Activated T-helper 2 cell treated with anti-CD3 and anti-CD28 coated beads, Interferon-gamma antibody, Interleukin-2, Interleukin-4, amounts not matched to agents 10 μg/mL and 5 μg/mL and 100 μg/mL, durations not matched to agents 14 hours and 24 hours and 36 hours (primary cell): ENCODE data around the gene TOMM6. TPM values are rescaled to one million over a fixed set of nuclear protein-coding genes. Genes with fewer than 3 reads are reported as not detected.
"Not testable (repeated sequence)": the region's sequence is repeated elsewhere in the genome, so short reads cannot be mapped to it uniquely, and the experiment has no call there.

Experiments
- DNase-seq: peaks from one replicate; pipeline ENCODE4 v3.0.0; 2021; ENCODE audit warnings: low spot score
- H3K27ac Mint-ChIP-seq: one replicate; pipeline ENCODE4 v1.8.0; 2021; ENCODE audit warnings: mixed read lengths
- H3K27me3 Mint-ChIP-seq: one replicate; pipeline ENCODE4 v1.8.0; 2021; ENCODE audit warnings: low read depth, mixed read lengths
- H3K36me3 Mint-ChIP-seq: one replicate; pipeline ENCODE4 v1.8.0; 2021; ENCODE audit warnings: low read depth, mixed read lengths
- H3K4me1 Mint-ChIP-seq: one replicate; pipeline ENCODE4 v1.8.0; 2021; ENCODE audit warnings: low read depth, mixed read lengths
- H3K4me3 Mint-ChIP-seq: one replicate; pipeline ENCODE4 v1.8.0; 2021; ENCODE audit warnings: low read depth, mild to moderate bottlenecking, moderate library complexity, mixed read lengths
- H3K9me3 Mint-ChIP-seq: one replicate; pipeline ENCODE4 v1.8.0; 2021; ENCODE audit warnings: mixed read lengths
- intact Hi-C: fragments of 100-400 bp; cut with micrococcal nuclease; formaldehyde crosslinking; loops from one replicate; pipeline ENCODE4 v1.15.1; 2023
- total RNA-seq: library from RNA; stranded (reverse); gene quantifications from 2 replicates; pipeline ENCODE4 v1.2.3, GENCODE V29; 2022

The TOMM6 gene
- total RNA-seq, 1 donor from 2014 or later, result 316 TPM

DNA sequence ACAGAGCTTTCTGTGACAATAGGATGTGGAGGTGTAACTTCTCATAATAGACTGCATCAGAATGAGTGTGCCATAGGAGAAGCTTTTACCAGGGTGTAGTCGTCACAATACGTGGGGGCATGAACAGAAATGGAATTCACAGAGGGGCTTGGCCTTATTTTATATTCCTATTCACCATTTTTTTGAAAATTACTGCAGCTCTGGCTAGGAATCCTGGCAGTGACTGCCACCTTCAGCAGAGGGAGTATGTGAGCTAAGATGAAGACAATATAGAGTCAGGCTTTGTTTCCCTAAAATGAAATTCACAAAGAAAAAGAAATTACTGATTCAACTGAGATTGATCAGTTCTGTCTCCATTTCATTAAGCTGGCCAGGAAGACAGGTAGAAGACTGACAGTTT, 13.9 kb downstream of the TOMM6 start:
- Mint-ChIP-seq H3K9me3 (no peaks in the 10 kb centered on the region), H3K36me3 (peaks cover 6% of the 10 kb centered on the region), H3K27me3 (no peaks in the 10 kb centered on the region), H3K4me3 (no peak overlapping the region), H3K4me1 (peaks cover 2% of the 10 kb centered on the region), H3K27ac (no peak overlapping the region)
- intact Hi-C loops, result no loop called here
- no peak for DNase-seq

DNA sequence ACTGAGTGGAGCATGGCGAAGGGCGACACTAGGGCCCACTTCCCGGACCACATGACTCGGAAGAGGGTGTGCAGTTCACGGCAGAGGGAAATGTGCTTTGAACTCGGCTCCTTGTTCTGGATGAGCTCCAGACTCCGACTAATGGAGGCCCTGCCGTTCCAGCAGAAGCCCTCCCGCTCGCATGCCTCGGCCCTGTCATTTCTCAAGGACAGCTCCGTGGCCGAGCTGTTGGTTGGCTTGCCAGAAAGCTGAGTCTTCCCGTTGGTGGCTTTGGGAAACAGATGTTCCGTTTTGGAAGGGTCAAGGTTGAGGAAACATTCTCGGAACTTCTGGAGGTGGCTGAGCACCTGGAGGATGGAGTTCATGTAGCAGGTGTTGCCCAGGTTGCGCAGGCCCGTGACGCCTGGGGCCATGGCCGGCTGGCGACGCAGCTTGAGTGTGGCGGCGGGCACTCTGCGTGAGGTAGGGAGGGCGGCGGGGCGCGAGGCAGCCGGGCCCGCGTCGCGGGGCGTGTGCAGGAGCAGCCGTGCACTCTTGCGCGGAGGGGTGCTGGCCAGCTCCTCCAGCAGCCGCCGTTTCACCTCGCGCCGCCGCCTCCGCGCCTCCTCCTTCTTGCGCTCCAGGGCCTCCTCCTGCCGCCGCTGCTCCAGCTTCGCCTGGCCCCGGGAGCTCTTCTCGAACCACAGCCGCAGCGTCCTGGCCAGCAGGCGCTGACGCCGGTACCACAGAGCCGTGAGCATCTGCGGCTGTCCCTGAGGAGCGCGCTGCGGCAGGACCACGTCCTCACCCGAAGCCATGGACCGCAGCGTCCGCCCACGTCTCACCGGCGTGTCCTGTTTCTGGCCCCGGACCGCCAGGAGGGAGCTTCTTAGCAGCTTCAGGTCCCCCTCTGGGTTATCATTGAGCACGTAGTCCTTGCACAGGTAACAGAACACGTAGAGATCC, 18.6 kb downstream of the TOMM6 start:
- Mint-ChIP-seq H3K27me3 (no peaks in the 10 kb centered on the region), H3K9me3 (no peaks in the 10 kb centered on the region), H3K4me3 (no peak overlapping the region), H3K27ac (no peak overlapping the region), H3K4me1 (no peaks in the 10 kb centered on the region), H3K36me3 (no peaks in the 10 kb centered on the region)
- intact Hi-C loops, result no loop called here
- no peak for DNase-seq

DNA sequence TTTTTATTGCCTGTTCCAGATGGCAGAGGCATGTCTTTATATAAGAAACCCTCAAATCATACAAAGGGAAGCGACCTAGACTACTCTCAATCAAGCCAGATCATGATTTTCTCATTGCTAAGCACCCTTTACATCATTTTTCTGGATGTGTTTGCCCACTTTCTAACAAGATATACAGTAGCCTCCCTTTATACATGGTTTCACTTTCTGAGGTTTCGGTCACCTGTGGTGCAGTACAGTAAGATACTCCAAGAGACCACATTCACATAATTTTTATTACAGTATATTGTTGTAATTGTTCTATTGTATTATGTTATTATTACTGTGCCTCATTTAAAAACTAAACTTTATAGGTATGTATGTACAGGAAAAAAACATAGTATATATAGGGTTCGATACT, 23.6 kb downstream of the TOMM6 start:
- no peaks in the 10 kb centered on the region for H3K9me3 Mint-ChIP-seq
- no peak overlapping the region for H3K4me3 Mint-ChIP-seq
- no peak overlapping the region for H3K27ac Mint-ChIP-seq
- H3K4me1 Mint-ChIP-seq, result peaks cover 2% of the 10 kb centered on the region
- DNase-seq, result no peak
- H3K36me3 Mint-ChIP-seq, result no peaks in the 10 kb centered on the region
- H3K27me3 Mint-ChIP-seq, result no peaks in the 10 kb centered on the region
- intact Hi-C loops, result no loop called here

DNA sequence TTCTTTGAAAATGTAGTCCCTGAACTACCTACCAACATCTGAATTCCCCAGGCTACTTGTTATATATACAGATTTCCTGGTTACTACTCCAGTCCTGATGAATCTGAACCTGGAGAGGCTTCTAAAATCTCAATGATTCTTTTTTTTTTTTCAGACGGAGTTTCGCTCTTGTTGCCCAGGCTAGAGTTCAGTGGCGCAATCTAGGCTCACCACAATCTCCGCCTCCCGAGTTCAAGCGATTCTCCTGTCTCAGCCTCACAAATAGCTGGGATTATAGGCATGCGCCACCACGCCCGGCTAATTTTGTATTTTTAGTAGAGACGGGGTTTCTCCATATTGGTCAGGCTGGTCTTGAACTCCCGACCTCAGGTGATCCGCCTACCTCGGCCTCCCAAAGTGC, 24.5 kb downstream of the TOMM6 start:
- DNase-seq, intact Hi-C loops, H3K36me3 Mint-ChIP-seq, H3K27me3 Mint-ChIP-seq, H3K4me1 Mint-ChIP-seq, H3K27ac Mint-ChIP-seq, H3K4me3 Mint-ChIP-seq, H3K9me3 Mint-ChIP-seq: not testable (repeated sequence)

DNA sequence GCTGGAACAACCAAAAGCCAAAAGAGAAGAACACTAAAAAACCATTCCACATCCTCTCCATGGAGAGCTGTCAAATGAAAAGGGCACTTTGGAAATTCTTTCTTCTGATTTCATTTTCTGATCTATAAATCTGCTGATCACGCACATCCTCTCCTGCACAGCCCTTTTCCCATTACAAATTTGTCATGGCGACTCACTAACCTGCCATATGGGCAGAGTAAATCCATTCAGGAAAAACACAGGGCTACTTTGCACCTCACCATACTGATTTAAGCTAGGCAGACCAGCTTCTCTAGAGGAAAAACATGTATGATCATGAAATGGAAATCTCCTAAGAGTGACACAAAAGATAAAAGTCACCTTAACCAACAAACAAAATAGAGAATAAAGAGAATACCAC, 26.0 kb downstream of the TOMM6 start:
- H3K27me3 Mint-ChIP-seq, result no peaks in the 10 kb centered on the region

DNA sequence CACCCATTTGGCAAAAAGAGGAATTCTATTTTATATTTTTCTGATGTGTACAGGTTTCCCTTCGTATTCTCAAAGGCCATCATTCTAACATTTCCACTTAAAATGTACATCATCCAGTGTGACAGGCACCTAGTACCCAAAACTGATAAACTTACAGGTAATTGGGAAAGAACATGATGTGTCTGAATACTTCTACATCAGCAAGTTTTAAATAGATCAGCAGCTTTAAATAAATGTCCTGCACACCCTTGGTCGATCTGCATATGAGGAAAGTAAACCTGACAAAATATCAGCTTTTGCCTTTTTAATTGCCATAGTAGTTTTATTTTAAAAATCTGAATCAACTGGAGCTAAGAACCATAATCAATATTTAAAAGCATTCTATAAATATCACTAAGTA, 26.5 kb downstream of the TOMM6 start:
- H3K36me3 Mint-ChIP-seq, result no peaks in the 10 kb centered on the region
- no peak for DNase-seq
- H3K27me3 Mint-ChIP-seq, result no peaks in the 10 kb centered on the region
- H3K4me3 Mint-ChIP-seq, result no peak overlapping the region
- no peak overlapping the region for H3K27ac Mint-ChIP-seq
- intact Hi-C loops, result no loop called here
- peaks cover 4% of the 10 kb centered on the region for H3K4me1 Mint-ChIP-seq
- H3K9me3 Mint-ChIP-seq, result no peaks in the 10 kb centered on the region

More for the DNA sequence above, 26.0 kb downstream of the TOMM6 start:
- no peak for DNase-seq
- Mint-ChIP-seq H3K36me3 (no peaks in the 10 kb centered on the region), H3K4me3 (no peak overlapping the region), H3K4me1 (peaks cover 4% of the 10 kb centered on the region), H3K27ac (no peak overlapping the region), H3K9me3 (no peaks in the 10 kb centered on the region)
- intact Hi-C loops, result no loop called here

DNA sequence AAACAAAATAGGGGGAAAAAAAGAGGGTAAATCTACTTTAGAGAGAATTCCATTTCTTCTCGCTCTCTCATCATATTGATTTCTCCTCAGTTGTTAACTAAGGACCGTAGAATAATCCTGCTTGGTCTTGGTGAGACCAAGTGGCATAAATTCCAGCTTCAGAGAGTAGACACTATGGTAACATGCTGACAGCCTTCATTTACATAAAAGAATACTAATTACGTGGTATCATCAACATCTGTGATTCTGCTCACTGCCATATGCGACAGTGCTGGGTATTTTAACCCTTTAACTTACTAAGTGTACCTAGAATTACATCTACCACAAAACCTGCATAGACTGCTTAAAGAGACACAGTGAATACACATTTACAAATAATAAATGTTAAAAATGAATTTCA, 27.1 kb downstream of the TOMM6 start:
- Mint-ChIP-seq H3K36me3 (no peaks in the 10 kb centered on the region), H3K27me3 (no peaks in the 10 kb centered on the region), H3K4me3 (no peak overlapping the region), H3K9me3 (no peaks in the 10 kb centered on the region), H3K27ac (no peak overlapping the region), H3K4me1 (peaks cover 4% of the 10 kb centered on the region)
- DNase-seq, result no peak
- intact Hi-C loops, result no loop called here

DNA sequence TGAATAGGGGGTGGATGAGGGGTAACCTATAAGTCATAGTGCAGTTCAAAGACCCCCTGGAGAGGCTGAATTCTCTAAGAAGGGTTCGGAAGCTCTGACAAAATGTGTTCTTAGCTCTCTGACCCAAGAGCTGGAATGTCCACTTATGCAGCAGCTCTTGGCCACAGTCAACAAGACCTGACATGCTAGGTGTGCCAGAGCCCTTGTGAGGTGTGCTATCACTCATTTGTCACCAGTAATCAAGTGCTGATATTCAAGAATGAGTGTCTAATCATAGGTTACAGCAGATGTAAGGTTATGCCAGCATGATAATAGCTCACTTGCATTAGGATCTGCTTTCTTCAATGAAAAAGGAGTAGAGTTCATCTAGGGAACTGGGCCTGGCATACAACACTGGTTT, 28.1 kb downstream of the TOMM6 start:
- no peak for DNase-seq
- Mint-ChIP-seq H3K27me3 (no peaks in the 10 kb centered on the region), H3K4me3 (no peak overlapping the region), H3K4me1 (peaks cover 4% of the 10 kb centered on the region), H3K27ac (no peak overlapping the region), H3K36me3 (no peaks in the 10 kb centered on the region), H3K9me3 (no peaks in the 10 kb centered on the region)
- intact Hi-C loops, result no loop called here

DNA sequence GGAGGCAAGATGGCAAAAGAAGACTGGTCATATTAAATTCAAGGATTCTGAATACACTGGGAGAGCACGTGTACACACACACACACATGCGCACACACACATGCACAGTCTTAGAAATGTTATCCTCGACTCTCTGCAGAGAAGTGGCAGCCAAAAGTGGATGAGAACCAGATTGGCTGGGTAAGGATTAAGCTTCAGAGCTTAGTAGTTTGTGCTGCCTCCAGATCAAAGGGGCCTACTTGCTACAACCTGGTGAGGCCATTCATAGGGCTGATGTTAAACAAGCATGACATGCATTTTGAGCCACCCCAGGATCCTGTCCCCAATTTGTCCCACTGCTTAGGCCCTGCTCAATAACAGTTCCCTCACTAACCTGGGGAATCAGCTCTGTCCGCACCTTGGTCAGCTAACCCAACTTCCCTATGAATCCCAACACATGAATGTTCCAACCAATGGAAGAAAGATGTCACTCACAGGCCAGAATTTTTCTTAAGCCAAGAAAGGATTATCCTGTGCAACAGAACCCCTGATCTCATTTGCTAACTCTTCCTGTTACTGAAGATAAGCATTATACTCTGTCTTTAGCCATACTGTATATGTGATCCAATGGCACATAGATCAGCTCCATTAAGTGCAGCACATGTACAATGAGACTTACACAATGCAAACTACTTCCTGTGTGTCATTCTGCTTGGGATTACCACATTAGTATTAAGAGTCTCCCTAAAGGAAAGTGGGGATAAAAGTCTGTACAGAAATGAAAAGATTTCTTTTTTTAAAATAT, 31.0 kb downstream of the TOMM6 start:
- no peaks in the 10 kb centered on the region for H3K27me3 Mint-ChIP-seq
- no peak overlapping the region for H3K27ac Mint-ChIP-seq
- intact Hi-C loops, result no loop called here
- no peak for DNase-seq
- H3K4me1 Mint-ChIP-seq, result peaks cover 4% of the 10 kb centered on the region
- H3K4me3 Mint-ChIP-seq, result no peak overlapping the region
- no peaks in the 10 kb centered on the region for H3K9me3 Mint-ChIP-seq
- no peaks in the 10 kb centered on the region for H3K36me3 Mint-ChIP-seq

DNA sequence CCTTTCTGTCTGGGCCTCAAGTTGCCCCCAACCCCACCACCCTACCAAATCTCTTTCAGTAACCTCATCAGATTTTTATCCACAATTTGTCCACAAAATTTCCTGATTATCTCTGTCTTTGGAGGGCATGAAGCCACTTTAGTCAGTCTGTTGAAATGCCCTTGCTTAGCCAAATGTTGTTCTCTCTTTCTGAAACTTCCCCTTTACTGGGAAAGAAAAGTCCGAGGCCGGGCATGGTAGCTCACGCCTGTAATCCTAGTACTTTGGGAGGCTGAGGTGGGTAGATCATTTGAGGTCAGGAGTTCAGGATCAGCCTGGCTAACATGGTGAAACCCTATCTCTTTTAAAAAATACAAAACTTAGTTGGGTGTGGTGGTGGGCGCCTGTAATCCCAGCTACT, 33.8 kb downstream of the TOMM6 start:
- Mint-ChIP-seq H3K4me1 (peaks cover under 1% of the 10 kb centered on the region), H3K9me3 (no peaks in the 10 kb centered on the region), H3K27me3 (no peaks in the 10 kb centered on the region), H3K4me3 (no peak overlapping the region), H3K36me3 (no peaks in the 10 kb centered on the region), H3K27ac (no peak overlapping the region)
- intact Hi-C loops, result no loop called here
- no peak for DNase-seq

DNA sequence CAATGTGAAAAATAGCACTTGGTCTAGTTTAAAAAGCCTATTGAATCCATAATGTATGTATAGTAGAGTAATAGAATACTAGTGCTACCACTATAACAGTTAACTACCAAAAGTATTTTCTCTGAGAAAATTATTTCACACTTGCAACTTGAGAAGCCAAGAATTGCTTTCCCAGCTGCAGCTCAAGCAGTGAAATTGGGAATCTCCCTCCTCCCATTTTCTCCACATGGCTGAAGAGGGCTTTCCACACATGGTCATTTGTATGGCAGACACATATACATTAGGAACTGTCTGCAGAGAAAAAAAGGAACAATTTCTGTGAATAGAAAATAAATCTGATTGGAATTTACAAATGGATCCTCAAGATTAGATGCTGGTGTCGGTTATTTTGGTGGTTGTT, 34.5 kb downstream of the TOMM6 start:
- H3K27me3 Mint-ChIP-seq, result no peaks in the 10 kb centered on the region
- H3K4me1 Mint-ChIP-seq, result no peaks in the 10 kb centered on the region
- H3K4me3 Mint-ChIP-seq, result no peak overlapping the region
- H3K36me3 Mint-ChIP-seq, result no peaks in the 10 kb centered on the region
- H3K9me3 Mint-ChIP-seq, result no peaks in the 10 kb centered on the region
- DNase-seq, result no peak
- H3K27ac Mint-ChIP-seq, result no peak overlapping the region
- intact Hi-C loops, result no loop called here

DNA sequence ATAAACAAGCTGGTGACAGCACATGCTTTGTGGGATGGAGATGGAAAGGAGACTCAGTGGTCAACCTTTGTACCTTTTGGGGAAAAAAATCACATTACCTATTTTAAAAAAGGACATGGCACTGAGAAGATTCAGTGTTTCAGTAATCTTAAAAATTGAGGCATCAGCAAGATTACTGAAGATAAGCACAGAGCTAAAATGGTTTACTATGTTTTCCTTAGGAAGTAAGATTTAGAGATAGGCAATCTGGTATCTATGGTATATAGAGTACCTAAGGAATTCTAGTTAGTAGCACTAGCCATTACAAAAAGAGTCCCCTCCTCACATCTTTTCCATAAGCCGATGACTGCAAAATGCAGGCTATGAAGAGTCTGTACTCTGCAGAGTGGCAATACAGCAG, 35.7 kb downstream of the TOMM6 start:
- no peak overlapping the region for H3K4me3 Mint-ChIP-seq
- no peak overlapping the region for H3K27ac Mint-ChIP-seq
- no peaks in the 10 kb centered on the region for H3K4me1 Mint-ChIP-seq
- H3K36me3 Mint-ChIP-seq, result no peaks in the 10 kb centered on the region
- intact Hi-C loops, result no loop called here
- H3K27me3 Mint-ChIP-seq, result no peaks in the 10 kb centered on the region
- no peaks in the 10 kb centered on the region for H3K9me3 Mint-ChIP-seq
- no peak for DNase-seq
